Skeletal muscle satellite cell (primary cell): ENCODE measurements around the gene AOC2.

Source experiments
- H3K27me3 ChIP-seq: 2 replicates; pipeline ENCODE4 v1.7.0; 2013; ENCODE audit warnings: low read length; ENCODE audit not compliant: control insufficient read depth, insufficient read depth
- H3K36me3 ChIP-seq: 2 replicates; pipeline ENCODE4 v1.7.0; 2013; ENCODE audit warnings: mild to moderate bottlenecking, control low read depth, low read length; ENCODE audit not compliant: insufficient read depth
- H3K4me1 ChIP-seq: 2 replicates; pipeline ENCODE4 v1.7.0; 2013; ENCODE audit warnings: low read length; ENCODE audit not compliant: control insufficient read depth, insufficient read depth
- H3K4me2 ChIP-seq: 2 replicates; pipeline ENCODE4 v1.7.0; 2013; ENCODE audit warnings: mild to moderate bottlenecking, low read length
- H3K4me3 ChIP-seq: 2 replicates; pipeline ENCODE4 v1.7.0; 2013; ENCODE audit warnings: low read length
- H3K9ac ChIP-seq: 2 replicates; pipeline ENCODE4 v1.7.0; 2013; ENCODE audit warnings: mild to moderate bottlenecking, low read depth, low read length, moderate library complexity
- H3K9me3 ChIP-seq: replicated peaks from 2 replicates; pipeline ENCODE4 v1.7.0; 2013; ENCODE audit warnings: mild to moderate bottlenecking, control low read depth, low read length

The AOC2 gene

DNA sequence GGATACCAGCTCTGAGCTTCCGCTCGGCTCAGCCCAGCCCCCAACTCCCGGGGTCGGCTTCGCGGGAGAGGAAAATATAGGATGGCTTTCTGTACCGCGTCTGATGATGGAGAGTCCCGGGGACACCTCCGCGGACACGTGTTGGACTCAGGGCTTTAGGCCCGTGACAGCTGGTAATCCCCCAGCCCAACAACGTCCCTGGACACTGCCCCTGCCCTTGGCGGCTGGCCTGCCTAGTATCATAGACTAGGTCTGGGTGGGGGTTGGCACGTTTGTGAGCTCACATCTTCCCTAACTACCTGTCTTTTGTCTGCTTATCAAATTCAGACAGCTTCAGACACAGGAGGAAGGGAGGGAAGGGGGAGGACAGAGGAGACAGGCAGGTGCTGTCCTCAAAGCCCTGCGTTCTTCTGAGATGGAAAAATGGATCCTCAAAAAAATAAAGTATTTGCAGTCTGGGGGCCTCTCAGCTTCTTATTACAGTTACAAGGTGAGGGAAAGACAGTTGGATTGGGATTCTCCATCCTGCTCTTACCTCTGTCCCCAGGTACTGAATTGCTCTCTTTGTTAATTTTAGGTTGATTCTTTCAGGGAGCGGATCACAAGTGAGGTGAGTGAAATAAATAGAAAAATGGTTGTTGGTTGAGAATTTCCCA, 10.5 kb upstream of the AOC2 start:
- H3K4me3 ChIP-seq = peak overlapping the region; percentile 92
- peak overlapping the region; percentile 91 for H3K4me2 ChIP-seq
- no peaks in the 10 kb centered on the region for H3K27me3 ChIP-seq

GRCh38 chr17:42835732-42836131, 8.6 kb upstream of the AOC2 start:
- Histone ChIP-seq H3K36me3 (peaks cover 38% of the 10 kb centered on the region), H3K27me3 (no peaks in the 10 kb centered on the region), H3K4me3 (no peak overlapping the region), H3K4me1 (peaks cover 14% of the 10 kb centered on the region), H3K4me2 (no peak overlapping the region), H3K9ac (no peak overlapping the region), H3K9me3 (no peaks in the 10 kb centered on the region)

More for the DNA sequence above, 10.5 kb upstream of the AOC2 start:
- H3K36me3 ChIP-seq = peaks cover 32% of the 10 kb centered on the region
- H3K4me1 ChIP-seq = peaks cover 14% of the 10 kb centered on the region
- H3K9me3 ChIP-seq = no peaks in the 10 kb centered on the region
- peak overlapping the region; percentile 99 for H3K9ac ChIP-seq

DNA sequence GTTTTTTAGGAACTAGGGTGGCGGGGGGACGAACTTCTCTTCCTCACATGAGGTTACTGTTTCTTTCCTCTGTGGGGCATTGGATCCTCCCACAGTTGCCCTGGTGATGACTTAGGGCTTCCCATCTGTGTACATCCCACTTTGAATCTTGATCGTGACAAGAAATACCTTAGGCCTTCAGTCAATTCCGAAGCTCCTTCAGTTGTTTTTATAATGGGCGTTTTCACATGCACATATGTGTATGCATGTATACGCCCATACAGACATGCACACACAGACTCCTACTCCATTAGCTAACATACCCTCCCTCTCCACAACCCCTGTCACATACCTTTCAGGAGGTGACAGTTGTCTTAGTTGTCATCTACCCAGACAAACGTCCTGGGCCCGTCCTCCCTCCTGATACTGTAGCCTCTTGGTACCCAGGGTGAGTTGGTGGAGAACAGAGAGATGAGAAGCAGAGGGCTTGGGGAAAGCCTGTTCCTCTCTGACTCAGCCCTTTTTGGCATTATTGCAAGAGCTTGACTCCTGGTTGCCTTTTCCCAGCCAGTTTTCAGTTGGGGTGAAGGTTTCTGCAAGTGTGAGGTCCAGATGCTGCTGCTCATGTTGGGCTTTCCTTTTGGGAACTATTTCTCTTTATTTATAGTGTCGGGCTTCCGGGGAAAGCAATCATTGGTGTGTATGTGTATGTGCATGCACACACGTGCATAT, 2.2 kb upstream of the AOC2 start:
- H3K36me3 ChIP-seq = peaks cover 66% of the 10 kb centered on the region
- H3K9me3 ChIP-seq = no peaks in the 10 kb centered on the region

DNA sequence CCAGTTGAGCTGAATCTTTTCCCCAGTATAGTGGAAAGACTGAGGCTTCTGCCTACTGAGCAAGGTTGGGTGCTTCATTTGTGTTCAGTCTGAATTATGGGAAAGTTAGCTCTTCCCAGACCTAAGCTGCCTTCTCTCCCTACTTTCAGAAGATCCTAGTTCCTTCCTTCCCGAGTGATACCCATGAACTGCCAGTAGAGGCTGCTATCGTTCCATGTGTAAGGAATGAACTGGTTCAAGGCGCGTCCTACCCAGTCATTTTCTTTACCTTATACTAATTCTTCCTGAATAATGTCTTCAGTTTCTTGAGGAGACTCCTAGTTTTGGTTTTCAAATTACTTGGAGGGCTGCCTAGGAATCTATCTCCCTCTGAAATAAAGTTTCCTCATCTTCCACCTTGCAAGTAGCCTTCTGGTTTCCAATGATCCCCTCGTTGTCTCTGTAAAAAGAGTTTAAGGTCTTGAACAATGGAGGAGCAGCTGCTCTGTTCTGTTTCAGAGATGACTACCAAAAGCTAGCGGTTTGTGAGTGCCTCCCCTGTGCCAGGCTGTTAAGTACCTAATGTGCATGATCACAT, 934 bp upstream of the AOC2 start:
- no peak overlapping the region for H3K9ac ChIP-seq
- H3K9me3 ChIP-seq = no peaks in the 10 kb centered on the region
- H3K36me3 ChIP-seq = peaks cover 55% of the 10 kb centered on the region

More for the DNA sequence above, 2.2 kb upstream of the AOC2 start:
- no peak overlapping the region for H3K4me2 ChIP-seq
- no peak overlapping the region for H3K9ac ChIP-seq
- H3K4me3 ChIP-seq = no peak overlapping the region
- no peaks in the 10 kb centered on the region for H3K27me3 ChIP-seq
- peaks cover 21% of the 10 kb centered on the region for H3K4me1 ChIP-seq

GRCh38 chr17:42844761-42845555, 578 bp downstream of the AOC2 start:
- no peak overlapping the region for H3K4me3 ChIP-seq
- peaks cover 44% of the 10 kb centered on the region for H3K36me3 ChIP-seq
- no peak overlapping the region for H3K4me2 ChIP-seq
- H3K9ac ChIP-seq = no peak overlapping the region
- H3K9me3 ChIP-seq = no peaks in the 10 kb centered on the region
- H3K4me1 ChIP-seq = peaks cover 22% of the 10 kb centered on the region
- peaks cover 5% of the 10 kb centered on the region for H3K27me3 ChIP-seq

More for the DNA sequence above, 934 bp upstream of the AOC2 start:
- no peak overlapping the region for H3K4me2 ChIP-seq
- no peak overlapping the region for H3K4me3 ChIP-seq
- H3K4me1 ChIP-seq = peaks cover 22% of the 10 kb centered on the region
- no peaks in the 10 kb centered on the region for H3K27me3 ChIP-seq

DNA sequence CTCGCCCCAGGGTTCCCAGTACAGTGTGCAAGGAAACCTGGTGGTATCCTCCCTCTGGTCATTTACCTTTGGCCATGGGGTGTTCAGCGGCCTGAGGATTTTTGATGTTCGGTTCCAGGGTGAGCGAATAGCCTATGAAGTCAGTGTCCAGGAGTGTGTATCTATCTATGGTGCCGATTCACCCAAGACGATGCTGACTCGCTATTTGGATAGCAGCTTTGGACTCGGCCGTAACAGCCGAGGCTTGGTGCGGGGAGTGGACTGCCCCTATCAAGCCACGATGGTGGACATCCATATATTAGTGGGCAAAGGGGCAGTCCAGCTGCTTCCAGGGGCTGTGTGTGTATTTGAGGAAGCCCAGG, 1.2 kb downstream of the AOC2 start:
- H3K36me3 ChIP-seq = peaks cover 44% of the 10 kb centered on the region
- H3K27me3 ChIP-seq = peaks cover 5% of the 10 kb centered on the region
- no peak overlapping the region for H3K9ac ChIP-seq
- H3K4me1 ChIP-seq = peaks cover 22% of the 10 kb centered on the region
- no peak overlapping the region for H3K4me3 ChIP-seq
- H3K9me3 ChIP-seq = no peaks in the 10 kb centered on the region
- no peak overlapping the region for H3K4me2 ChIP-seq

DNA sequence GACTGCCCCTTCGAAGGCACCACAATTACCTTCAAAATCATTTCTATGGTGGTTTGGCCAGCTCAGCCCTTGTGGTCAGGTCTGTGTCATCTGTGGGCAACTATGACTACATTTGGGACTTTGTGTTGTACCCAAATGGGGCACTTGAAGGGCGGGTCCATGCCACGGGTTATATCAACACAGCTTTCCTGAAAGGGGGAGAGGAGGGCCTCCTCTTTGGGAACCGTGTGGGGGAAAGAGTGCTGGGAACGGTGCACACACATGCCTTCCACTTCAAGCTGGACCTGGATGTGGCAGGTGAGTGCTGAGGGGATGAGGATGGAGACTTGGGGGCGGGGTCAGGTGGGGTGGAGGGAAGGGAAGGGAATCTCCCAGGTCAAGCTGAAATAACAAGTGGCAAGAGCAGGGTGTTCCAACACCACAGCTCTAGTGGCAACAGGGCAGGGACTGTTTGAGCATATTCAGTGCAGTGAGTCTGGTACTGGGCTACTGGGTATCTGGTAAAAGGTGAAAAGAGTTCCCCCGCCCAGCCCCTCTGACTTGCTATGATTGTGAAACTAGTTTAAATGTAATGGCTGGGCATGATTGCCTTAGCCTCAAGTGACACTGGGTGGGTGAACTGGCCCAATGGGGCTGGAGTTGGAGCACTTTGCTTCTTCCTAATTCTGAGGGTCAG, 1.7 kb downstream of the AOC2 start:
- Histone ChIP-seq H3K27me3 (peaks cover 5% of the 10 kb centered on the region), H3K4me3 (no peak overlapping the region), H3K9me3 (no peaks in the 10 kb centered on the region), H3K36me3 (peaks cover 43% of the 10 kb centered on the region), H3K4me1 (peaks cover 22% of the 10 kb centered on the region), H3K9ac (no peak overlapping the region), H3K4me2 (no peak overlapping the region)

GRCh38 chr17:42846594-42847280, 2.4 kb downstream of the AOC2 start:
- H3K36me3 ChIP-seq = peaks cover 37% of the 10 kb centered on the region
- no peak overlapping the region for H3K4me2 ChIP-seq
- no peaks in the 10 kb centered on the region for H3K9me3 ChIP-seq
- H3K9ac ChIP-seq = no peak overlapping the region
- H3K4me1 ChIP-seq = peaks cover 22% of the 10 kb centered on the region
- H3K27me3 ChIP-seq = peaks cover 8% of the 10 kb centered on the region
- no peak overlapping the region for H3K4me3 ChIP-seq

DNA sequence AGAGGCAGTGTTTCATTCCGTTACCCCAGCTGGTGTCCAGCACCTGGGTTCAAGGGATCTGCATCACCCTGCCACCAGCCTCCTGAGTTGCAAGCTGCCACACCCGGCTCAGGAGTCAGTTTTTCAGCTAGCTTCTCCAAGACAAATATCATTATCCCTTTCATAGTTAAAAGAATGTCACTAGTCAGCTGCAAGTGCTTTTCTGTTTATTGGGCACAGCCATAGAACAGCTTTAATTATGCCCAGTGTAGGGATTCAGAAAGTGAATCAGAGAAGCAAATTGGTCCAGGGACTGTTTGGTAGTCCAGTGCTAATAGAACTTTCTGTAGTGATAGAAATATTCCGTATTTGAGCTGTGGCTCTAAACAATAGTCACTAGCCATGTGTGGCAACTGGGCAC, 3.7 kb downstream of the AOC2 start:
- Histone ChIP-seq H3K9ac (no peak overlapping the region), H3K9me3 (no peaks in the 10 kb centered on the region), H3K4me2 (no peak overlapping the region), H3K36me3 (peaks cover 23% of the 10 kb centered on the region), H3K4me1 (peaks cover 22% of the 10 kb centered on the region), H3K4me3 (no peak overlapping the region), H3K27me3 (peaks cover 11% of the 10 kb centered on the region)

DNA sequence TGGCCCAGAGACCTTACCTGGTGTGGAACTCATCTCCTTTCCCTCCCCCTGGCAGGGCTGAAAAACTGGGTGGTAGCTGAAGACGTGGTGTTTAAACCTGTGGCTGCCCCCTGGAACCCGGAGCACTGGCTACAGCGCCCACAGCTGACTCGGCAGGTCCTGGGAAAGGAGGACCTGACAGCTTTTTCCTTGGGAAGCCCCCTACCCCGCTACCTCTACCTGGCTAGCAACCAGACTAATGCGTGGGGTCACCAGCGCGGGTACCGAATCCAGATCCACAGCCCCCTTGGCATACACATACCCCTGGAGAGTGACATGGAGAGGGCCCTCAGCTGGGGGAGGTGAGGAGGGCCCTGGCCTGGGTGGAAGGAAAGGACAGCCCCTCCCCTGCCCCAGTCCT, 4.7 kb downstream of the AOC2 start:
- peaks cover 13% of the 10 kb centered on the region for H3K27me3 ChIP-seq

More for the DNA sequence above, 4.7 kb downstream of the AOC2 start:
- H3K4me2 ChIP-seq = no peak overlapping the region
- peaks cover 22% of the 10 kb centered on the region for H3K4me1 ChIP-seq
- no peak overlapping the region for H3K9ac ChIP-seq
- H3K4me3 ChIP-seq = no peak overlapping the region
- peaks cover 16% of the 10 kb centered on the region for H3K36me3 ChIP-seq
- H3K9me3 ChIP-seq = no peaks in the 10 kb centered on the region
